GM19351 (cell line): ENCODE measurements around the gene DLX1.
"Not testable (repeated sequence)": the region's sequence is repeated elsewhere in the genome, so short reads cannot be mapped to it uniquely, and the experiment has no call there.

ENCODE experiments used
- ATAC-seq: cut with Tn5 transposase; IDR thresholded peaks from one replicate; pipeline ENCODE4 v1.9.1; 2021; ENCODE audit warnings: mild to moderate bottlenecking, moderate library complexity; ENCODE audit not compliant: unreplicated experiment

DLX1 gene

DNA sequence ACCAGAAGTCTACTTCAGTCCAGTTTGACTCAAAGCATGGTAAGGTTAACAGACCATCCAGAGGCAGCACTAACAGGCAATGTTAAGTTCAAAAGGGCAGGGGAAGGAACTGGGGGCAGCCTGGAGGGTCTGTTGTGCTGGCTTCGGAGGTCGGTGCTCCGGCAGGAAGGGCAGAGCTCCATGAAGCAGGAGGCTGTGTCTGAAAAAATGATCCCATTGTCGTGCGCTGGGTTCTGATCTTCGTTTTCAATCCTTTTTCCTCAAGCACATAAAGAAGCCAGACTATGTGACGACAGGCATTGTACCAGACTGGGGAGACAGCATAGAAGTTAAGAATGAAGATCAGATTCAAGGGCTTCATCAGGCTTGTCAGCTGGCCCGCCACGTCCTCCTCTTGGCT is 21.9 kb upstream of the DLX1 start:
- ATAC-seq = no peak

- ATAC-seq = no peak
These were observed 20.2 kb upstream of the DLX1 start for GRCh38 chr2:172065111-172065510.

DNA sequence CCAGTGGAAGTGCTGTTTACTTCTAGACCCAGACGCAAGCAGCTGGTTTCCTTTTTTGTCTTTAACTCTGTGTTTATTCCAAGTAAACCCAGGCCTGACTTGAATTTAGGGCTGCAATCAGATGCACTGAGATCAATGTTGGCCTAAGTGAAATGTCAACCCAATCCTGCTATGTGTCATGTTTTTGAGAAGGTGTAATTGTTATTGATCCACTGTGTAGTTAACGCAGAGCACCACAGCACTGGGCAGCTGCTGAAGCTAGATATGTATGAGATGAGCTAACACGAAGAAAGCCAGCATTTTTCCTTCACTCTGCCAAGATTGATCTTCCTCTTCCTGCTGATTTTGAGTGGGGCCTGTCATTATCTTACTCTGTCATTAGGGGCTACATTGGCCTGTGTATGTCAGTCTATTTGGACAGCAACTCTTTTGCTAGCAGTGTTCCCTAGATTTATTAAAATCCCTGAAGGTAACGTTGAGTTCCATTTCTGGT is 18.9 kb upstream of the DLX1 start:
- ATAC-seq = no peak

DNA sequence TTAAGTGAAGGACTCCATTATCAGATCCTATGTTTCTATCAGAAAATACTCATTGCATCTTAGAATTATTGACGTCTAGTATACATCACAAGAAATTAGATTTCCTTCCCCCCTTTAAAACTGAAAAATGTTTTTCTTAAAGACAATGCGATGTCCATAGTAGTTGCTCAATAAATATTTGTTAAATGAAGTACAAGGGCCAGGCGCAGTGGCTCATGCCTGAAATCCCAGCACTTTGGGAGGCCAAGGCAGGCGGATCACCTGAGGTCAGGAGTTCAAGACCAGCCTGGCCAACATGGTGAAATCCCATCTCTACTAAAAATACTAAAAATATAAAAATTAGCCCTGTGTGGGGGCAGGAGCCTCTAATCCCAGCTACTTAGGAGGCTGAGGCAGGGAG is 17.4 kb upstream of the DLX1 start:
- ATAC-seq = not testable (repeated sequence)

GRCh38 chr2:172070936-172071335 is 14.4 kb upstream of the DLX1 start:
- ATAC-seq = no peak

- no peak for ATAC-seq
These were observed 13.0 kb upstream of the DLX1 start for GRCh38 chr2:172072303-172072702.

- ATAC-seq = no peak
These were observed 12.6 kb upstream of the DLX1 start for GRCh38 chr2:172072706-172073105.

DNA sequence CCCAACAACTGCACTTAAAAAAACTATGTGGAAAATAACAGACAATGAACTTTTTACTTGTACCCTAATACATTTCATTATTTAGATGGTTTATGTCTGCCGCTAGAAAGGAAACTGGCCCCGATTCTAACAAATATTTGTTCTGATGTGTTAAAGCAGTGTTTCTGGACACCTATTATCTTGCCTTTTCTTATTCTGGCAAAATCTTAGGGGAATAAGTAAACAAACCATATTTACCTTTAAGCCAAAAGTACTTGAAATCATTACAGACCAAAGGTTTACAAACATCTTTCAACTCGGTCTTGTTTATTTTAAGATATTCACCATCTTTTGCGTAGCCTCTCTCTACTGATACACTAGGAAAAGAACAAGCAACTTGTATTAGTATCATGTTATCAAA is 11.8 kb upstream of the DLX1 start:
- no peak for ATAC-seq

- no peak for ATAC-seq
These were observed 11.1 kb upstream of the DLX1 start for GRCh38 chr2:172074254-172074653.

DNA sequence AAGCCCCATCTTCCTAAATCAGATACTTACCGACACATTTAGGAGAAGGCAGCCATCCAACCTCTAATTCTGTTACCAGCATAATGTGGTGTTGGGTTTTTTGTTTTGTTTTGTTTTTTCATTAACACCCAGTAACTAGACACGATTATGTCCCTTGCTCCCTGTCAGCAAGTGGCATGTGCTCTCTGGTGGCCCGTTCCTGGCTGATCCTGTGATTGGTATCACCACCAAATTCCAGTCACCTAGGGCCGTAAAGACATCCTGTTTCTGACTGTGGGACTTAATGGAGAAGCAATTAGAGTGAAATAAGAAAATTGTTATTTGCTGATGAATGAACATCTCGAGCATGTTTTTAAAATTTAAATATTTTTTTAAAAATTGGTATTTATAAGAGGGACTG is 5.9 kb upstream of the DLX1 start:
- no peak for ATAC-seq

DNA sequence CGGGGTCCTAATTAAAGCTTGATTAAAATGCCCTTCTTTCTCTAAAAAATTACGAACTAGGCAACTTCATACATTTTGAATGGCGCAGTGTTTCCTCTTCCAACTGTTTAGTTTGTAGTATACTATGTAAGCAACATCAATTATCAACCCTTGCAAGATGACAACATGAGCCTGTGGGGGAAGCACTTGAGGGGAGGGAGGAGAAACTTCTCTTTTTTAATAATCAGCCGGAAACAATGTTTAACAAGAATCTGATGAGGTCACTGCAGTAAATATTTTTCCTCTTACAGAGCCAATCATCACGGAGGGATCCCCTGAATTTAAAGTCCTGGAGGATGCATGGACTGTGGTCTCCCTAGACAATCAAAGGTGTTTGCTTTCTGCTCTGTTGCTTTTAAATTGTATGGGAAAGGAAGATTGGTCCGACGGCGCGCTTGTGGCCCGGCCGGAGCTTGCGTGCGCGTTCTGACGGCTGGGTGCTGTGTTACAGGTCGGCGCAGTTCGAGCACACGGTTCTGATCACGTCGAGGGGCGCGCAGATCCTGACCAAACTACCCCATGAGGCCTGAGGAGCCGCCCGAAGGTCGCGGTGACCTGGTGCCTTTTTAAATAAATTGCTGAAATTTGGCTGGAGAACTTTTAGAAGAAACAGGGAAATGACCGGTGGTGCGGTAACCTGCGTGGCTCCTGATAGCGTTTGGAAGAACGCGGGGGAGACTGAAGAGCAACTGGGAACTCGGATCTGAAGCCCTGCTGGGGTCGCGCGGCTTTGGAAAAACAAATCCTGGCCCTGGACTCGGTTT is 5.3 kb upstream of the DLX1 start:
- no peak for ATAC-seq

DNA sequence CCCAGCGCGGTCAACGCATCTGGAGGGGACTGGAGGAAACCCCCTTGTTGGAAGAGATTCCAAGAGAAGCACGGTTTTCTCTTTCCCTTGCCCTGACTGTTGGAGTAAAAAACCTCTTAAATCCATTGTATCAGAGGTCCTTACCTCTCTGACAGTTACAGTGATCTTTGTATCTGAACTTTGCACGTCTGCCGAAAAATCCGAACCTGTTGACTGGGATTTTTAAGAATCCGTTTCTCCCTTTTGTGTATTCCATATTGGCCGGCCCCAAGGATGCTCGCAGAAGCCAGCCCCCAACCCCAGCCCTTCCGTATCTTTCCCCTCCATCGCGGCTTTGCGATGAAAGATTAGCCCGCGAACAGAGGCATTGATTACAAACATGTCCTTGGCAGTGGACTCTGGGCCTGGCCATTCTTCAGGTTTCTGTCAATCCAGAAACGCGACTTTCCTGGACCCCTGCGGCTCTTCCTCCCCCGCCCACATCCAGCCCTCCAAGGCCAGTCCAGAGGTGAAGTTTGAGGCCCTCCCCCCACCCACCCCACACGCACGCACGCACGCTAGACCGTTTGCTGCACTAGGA is 4.6 kb upstream of the DLX1 start:
- ATAC-seq = no peak

DNA sequence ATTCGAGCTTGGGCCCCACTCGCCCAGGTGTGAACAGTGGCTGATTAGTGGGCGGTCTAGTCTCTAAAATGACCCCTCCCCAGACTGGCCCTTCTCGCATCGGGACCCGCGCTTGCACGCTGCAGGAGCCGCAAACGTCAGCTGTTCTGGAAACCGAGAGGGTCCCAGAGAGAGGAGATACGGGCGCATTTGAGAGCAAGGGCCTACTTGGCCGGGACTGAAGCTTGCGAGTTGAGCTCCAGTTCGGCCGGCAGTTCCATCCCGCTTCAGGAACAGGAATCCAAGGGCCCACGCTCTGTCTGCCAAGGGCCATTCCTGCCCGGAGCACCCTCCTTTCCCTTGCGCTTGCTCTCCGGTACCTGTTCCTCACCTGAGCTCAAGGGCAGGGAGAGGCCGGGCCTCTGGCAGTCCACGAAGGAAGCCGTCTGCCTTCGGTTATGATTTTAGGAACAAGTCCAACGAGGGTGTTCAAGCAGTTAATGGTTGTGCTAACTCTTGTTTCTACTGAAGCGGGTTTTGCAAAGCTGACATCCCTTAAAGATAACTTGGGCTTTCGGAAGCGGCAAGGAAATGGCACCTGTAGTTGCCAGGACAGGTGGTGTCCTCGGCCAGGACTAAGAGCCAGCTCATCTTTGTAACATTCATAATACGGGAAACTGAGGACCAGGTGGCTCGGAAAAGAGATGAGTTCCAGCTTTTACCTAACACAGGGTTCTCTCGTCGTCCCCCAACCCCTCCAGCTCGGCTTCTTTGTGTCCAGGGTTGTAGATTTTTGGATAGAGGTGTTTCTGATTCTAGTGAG is 3.9 kb upstream of the DLX1 start:
- ATAC-seq = no peak

DNA sequence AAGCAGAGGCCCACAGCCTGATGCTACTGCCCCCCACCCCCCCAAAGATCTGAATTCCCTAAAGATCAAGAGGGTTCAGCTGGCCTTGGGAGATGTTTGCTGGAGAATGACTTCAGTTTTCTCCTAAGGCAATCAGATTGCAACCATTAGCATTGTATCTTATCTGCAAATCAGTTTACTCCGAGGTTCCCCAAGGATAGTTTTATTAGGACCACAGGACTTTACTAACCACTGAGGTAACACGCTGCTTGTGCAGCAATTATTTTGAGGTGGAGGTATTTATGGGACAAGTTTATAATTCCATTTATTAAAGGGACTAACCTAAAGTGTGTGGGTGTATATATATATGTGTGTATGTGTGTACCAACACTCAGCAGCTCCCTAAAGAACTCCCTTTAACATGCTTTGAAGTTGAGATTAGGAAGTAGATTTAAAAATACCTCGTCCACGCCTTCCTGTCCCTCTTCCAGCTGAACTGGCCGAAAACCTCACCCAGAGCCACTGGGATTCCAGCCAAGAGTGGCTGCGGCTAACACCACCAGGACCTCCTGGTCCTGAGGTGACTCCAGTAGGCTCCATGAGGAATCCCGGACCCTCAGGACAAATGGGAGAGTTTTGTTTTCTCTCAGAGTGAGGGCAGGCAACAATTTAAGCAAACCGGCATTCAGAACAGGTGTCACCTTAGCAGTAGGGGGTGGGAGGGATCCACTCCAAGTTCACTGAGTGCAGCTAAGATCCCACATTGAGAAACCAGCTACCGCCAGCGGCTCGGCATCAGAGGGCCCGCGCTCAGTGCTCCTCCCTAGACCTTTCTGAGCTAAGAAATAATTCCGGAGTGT is 3.0 kb upstream of the DLX1 start:
- no peak for ATAC-seq

DNA sequence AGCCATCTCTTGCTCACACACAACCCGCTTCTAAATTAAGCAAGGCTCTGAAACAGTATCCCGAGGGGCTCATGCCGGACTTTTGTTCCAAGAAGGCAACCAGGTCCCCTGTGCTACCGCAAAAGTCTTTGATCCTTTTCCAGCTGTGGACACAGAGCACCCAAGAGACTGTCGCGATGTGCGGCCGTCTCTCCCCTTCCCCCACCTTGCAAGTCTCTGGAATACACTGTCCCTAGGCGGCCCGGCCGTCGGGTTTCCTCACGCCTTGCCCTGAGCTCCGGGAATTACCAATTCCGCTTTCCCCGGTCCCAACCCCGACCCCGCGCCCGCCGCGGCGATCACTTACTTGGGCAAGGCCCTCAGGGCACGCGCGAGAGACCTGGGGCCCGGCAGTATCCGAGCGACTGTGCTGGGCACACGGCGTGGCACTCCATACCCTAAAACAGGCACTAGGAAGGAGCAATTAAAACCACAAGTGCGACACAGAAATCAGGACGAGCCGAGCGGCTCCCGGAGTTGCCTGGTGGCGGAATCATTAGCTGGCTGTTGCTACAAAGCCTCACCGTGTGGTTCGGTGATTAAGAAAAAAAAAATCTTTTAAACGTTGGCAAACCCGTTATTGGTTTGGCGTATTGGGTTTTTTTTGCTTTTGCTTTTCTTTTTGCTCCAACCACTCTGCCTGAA is 2.2 kb upstream of the DLX1 start:
- ATAC-seq = no peak

DNA sequence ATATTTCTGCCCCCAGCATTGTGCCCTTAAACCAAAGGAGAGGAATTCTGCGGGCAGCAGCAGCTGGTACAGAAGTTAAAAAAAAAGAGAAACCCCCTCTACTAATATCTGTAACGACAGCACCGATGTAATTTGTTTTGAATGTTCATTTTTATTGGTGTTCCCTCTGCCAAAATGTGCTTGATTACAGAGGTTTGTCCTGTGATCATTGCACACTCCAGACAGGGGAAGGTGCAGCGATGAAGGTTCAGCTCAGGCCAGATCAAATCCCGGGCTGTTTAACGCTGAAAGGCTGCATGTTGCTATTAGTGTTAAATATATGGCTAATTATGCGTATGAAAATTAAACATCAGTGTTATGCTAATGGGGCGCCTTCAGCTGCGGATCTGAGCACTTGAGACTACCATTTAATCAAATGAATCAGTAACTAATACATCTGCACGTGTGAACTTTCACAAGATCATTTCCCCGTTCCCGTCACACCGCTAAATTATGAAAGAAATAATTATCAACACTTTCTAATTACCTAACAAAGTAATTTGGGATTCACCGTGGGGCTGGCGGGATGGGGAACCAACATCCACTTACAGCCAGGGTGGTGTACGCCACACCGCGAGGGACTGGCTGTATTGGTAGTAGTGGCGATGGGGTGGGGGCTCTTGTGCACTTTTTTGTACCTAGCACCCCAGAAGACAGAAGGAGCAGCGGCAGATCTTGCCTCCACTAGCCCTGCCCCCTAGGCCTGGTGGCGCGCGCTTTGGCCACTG is 1.5 kb upstream of the DLX1 start:
- ATAC-seq = no peak

DNA sequence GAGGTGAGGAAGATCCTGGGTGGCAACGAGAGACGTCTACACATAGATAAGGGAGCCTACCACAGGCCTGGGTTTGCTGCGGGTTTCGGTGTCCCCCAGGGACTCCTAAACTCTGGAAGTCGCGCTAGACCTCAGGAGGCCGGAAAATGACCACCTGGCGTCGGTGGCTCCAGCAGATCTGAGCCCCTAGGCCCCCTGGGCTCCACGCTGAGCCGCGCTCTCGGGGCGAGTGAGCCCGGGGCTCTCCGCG is 987 bp upstream of the DLX1 start:
- no peak for ATAC-seq

DNA sequence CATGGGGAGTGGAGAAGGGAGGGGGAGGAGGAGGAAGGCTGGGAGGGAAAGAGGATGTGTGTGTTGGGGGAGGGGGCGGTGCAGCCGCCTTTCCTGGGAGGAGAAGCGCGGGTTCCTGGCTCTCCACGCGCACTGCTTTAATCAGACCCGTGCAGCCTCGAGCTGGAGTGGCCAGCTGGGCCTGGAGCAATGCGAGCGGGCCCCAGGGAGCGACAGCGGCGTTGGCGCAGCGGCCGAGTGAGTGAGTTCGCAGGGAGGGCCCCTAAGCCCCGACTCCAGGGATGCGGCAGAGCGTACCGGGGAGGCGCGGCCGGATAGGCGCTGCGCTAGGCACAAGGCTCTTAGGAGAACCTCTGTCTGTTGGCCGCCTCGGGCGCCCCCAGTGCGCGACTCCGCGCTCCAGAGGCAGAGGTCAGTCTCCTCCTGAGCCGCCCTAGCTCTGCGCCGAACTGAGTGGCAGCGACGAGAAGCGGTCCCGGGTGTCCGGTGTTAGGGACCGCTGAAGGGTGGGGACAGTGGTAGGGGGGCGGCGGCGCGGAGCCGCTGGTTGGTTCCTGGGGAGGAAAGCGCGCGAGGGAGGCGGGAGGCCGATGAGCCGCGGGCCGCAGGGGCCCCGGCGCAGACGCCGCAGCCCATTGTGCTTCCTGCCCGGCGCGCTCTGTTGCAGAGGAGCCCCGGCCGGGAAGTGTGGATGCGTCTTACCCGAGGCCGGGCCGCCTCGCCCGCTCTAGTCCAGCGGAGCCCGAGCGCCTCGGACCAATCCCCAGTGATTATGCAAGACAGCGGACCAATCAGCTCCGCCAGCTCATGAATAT is 455 bp upstream of the DLX1 start:
- ATAC-seq = peak; percentile 86
